ENCODE results near the gene IYD.
"Not testable (repeated sequence)": the region's sequence is repeated elsewhere in the genome, so short reads cannot be mapped to it uniquely, and the experiment has no call there.

The IYD gene

DNA sequence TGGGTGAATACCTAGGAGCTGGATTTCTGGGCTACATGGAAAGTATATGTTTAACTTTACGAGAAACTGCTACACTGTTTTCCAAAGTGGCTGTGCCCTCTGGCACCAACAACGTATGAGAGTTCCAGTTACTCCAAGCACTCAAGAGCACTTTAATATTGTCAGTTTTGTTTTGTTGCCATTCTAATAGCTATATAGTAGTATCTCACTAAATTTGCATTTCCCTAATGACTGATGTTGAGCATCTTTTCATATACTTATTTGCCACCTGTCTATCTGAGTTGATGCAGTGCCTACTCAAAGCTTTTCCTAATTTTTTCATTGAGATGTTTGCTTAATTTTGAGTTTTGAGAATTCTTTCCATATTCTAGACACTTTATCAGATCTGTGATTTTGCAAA, 76.7 kb downstream of the IYD start:
- Histone ChIP-seq H3K9ac (ENCODE audit: low read length) (no peak overlapping the region), H3K36me3 (replicated peaks; ENCODE audit: low read depth, low read length) (no peaks in the 10 kb centered on the region), H3K9me3 (ENCODE audit: insufficient read depth, low read length) (no peaks in the 10 kb centered on the region), H3K4me1 (ENCODE audit: low read length) (no peaks in the 10 kb centered on the region), H3K4me3 (ENCODE audit: low read length) (no peak overlapping the region), H4K20me1 (ENCODE audit: insufficient read depth, low read length) (no peaks in the 10 kb centered on the region), H2AFZ (ENCODE audit: low read depth, low read length) (no peak overlapping the region), H3K27me3 (ENCODE audit: low read depth, low read length) (no peaks in the 10 kb centered on the region), H3K4me2 (ENCODE audit: low read length) (no peak overlapping the region), H3K27ac (ENCODE audit: low read length) (no peak overlapping the region), H3K79me2 (ENCODE audit: low read length) (no peaks in the 10 kb centered on the region)
- no peak for TF ChIP-seq EZH2phosphoT487 (IDR thresholded peaks at IDR 0.05; ENCODE audit: low read depth)
- TF ChIP-seq, protein P1, sequence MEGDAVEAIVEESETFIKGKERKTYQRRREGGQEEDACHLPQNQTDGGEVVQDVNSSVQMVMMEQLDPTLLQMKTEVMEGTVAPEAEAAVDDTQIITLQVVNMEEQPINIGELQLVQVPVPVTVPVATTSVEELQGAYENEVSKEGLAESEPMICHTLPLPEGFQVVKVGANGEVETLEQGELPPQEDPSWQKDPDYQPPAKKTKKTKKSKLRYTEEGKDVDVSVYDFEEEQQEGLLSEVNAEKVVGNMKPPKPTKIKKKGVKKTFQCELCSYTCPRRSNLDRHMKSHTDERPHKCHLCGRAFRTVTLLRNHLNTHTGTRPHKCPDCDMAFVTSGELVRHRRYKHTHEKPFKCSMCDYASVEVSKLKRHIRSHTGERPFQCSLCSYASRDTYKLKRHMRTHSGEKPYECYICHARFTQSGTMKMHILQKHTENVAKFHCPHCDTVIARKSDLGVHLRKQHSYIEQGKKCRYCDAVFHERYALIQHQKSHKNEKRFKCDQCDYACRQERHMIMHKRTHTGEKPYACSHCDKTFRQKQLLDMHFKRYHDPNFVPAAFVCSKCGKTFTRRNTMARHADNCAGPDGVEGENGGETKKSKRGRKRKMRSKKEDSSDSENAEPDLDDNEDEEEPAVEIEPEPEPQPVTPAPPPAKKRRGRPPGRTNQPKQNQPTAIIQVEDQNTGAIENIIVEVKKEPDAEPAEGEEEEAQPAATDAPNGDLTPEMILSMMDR (IDR thresholded peaks at IDR 0.05; ENCODE audit: low read depth, low read length), result no peak

DNA sequence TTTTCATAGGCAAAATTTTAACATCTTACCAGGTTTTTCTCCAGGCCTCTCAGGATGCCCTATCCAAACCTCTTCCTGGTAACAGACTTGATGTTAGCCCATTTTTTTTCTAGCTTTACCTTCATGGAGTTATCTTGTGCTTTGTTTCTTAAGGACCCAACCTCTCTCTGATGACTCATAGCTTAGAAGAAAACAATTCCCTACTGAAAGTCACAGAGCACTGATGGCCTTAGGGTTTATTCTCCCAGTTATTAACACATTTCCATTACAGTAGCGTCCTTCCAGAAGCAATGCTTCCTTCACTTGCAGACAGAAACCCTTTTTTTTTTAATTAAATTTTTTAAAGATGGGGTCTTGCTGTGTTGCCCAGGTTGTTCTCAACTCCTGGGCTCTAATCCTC, 79.4 kb downstream of the IYD start:
- Histone ChIP-seq H3K9ac (ENCODE audit: low read length) (no peak overlapping the region), H3K4me3 (ENCODE audit: low read length) (no peak overlapping the region), H3K27me3 (ENCODE audit: low read depth, low read length) (no peaks in the 10 kb centered on the region), H2AFZ (ENCODE audit: low read depth, low read length) (no peak overlapping the region), H3K79me2 (ENCODE audit: low read length) (no peaks in the 10 kb centered on the region), H3K27ac (ENCODE audit: low read length) (no peak overlapping the region), H3K4me2 (ENCODE audit: low read length) (no peak overlapping the region), H4K20me1 (ENCODE audit: insufficient read depth, low read length) (no peaks in the 10 kb centered on the region), H3K36me3 (replicated peaks; ENCODE audit: low read depth, low read length) (no peaks in the 10 kb centered on the region), H3K4me1 (ENCODE audit: low read length) (no peaks in the 10 kb centered on the region), H3K9me3 (ENCODE audit: insufficient read depth, low read length) (no peaks in the 10 kb centered on the region)
- TF ChIP-seq EZH2phosphoT487 (IDR thresholded peaks at IDR 0.05; ENCODE audit: low read depth), result no peak
- TF ChIP-seq, protein P1 (IDR thresholded peaks at IDR 0.05; ENCODE audit: low read depth, low read length), result no peak

DNA sequence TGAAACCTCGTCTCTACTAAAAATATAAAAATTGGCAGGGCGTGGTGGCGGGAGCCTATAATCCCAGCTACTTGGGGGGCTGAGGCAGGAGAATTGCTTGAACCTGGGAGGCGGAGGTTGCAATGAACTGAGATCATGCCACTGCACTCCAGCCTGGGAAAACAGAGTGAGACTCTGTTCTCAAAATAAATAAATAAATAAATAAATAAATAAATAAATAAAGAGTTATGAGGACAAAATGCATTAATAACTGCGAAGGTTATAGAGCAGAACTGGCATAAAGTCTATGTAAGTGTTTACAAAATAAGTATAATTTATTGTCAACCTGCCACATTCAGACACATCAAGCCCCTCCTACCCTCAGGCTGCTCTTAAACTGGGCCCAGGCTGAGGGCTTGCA, 80.2 kb downstream of the IYD start:
- H3K27ac ChIP-seq (ENCODE audit: low read length); H2AFZ ChIP-seq (ENCODE audit: low read depth, low read length); H4K20me1 ChIP-seq (ENCODE audit: insufficient read depth, low read length); H3K9me3 ChIP-seq (ENCODE audit: insufficient read depth, low read length); H3K27me3 ChIP-seq (ENCODE audit: low read depth, low read length); H3K4me3 ChIP-seq (ENCODE audit: low read length); H3K36me3 ChIP-seq (replicated peaks; ENCODE audit: low read depth, low read length); H3K4me1 ChIP-seq (ENCODE audit: low read length); H3K4me2 ChIP-seq (ENCODE audit: low read length); H3K79me2 ChIP-seq (ENCODE audit: low read length); H3K9ac ChIP-seq (ENCODE audit: low read length): not testable (repeated sequence)

DNA sequence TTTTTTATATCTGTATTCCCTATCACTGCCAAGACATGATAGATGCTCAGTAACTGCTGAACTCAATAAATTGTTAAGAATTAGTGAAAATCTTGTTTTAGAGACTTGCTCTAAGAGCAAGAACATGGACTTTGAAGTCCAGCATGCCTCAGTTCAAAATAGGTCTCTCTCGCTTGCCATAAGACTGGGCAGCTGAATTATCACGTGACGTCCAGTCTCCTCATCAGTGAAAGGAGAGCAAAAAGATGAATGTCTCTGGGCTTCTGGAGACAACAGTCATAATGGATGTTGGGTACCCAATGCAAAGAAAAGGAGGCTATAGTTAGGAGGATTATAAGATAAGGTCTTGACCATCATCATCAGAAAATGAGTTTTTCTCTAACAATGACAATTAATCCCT, 82.1 kb downstream of the IYD start:
- Histone ChIP-seq H3K79me2 (ENCODE audit: low read length) (no peaks in the 10 kb centered on the region), H3K27me3 (ENCODE audit: low read depth, low read length) (no peaks in the 10 kb centered on the region), H3K36me3 (replicated peaks; ENCODE audit: low read depth, low read length) (no peaks in the 10 kb centered on the region), H3K27ac (ENCODE audit: low read length) (no peak overlapping the region), H3K9me3 (ENCODE audit: insufficient read depth, low read length) (no peaks in the 10 kb centered on the region), H3K9ac (ENCODE audit: low read length) (no peak overlapping the region), H3K4me1 (ENCODE audit: low read length) (peaks cover 8% of the 10 kb centered on the region), H3K4me3 (ENCODE audit: low read length) (no peak overlapping the region), H2AFZ (ENCODE audit: low read depth, low read length) (no peak overlapping the region), H4K20me1 (ENCODE audit: insufficient read depth, low read length) (no peaks in the 10 kb centered on the region), H3K4me2 (ENCODE audit: low read length) (no peak overlapping the region)
- TF ChIP-seq EZH2phosphoT487 (IDR thresholded peaks at IDR 0.05; ENCODE audit: low read depth), result no peak
- TF ChIP-seq, protein P1 (IDR thresholded peaks at IDR 0.05; ENCODE audit: low read depth, low read length), result no peak

Data from OCI-LY3 (cell line).